Measurements from ENCODE around the gene SLC24A3. TPM values are rescaled to one million over a fixed set of nuclear protein-coding genes. Genes with fewer than 3 reads are reported as not detected.
A peak's percentile ranks its signal among the peaks of the same experiment; 100 is the strongest.

Gene SLC24A3
- total and polyA plus RNA-seq, 2 donors: 12.6 to 20.5 TPM

- Histone ChIP-seq H3K36me3 (ENCODE audit: insufficient read depth) (no peaks in the 10 kb centered on the region), H3K4me3 (ENCODE audit: low read depth, low read length) (no peak overlapping the region), H3K27ac (ENCODE audit: low read depth) (no peak overlapping the region), H3K4me1 (ENCODE audit: insufficient read depth) (no peaks in the 10 kb centered on the region)
- no peak for DNase-seq (ENCODE audit: extremely low spot score)
- WGBS: 85% methylated on average over 3 of the region's 3 CpGs
Observed at GRCh38 chr20:19538556-19538955, 326.1 kb downstream of the SLC24A3 start.

GRCh38 chr20:19539191-19539590 lies 326.7 kb downstream of the SLC24A3 start:
- WGBS: 44% methylated on average over 4 of the region's 4 CpGs
- Histone ChIP-seq H3K36me3 (ENCODE audit: insufficient read depth) (no peaks in the 10 kb centered on the region), H3K4me1 (ENCODE audit: insufficient read depth) (no peaks in the 10 kb centered on the region), H3K4me3 (ENCODE audit: low read depth, low read length) (no peak overlapping the region), H3K27ac (ENCODE audit: low read depth) (no peak overlapping the region)
- DNase-seq (ENCODE audit: extremely low spot score): no peak

- no peak for DNase-seq (ENCODE audit: extremely low spot score)
- no peaks in the 10 kb centered on the region for H3K4me1 ChIP-seq (ENCODE audit: insufficient read depth)
- H3K36me3 ChIP-seq (ENCODE audit: insufficient read depth): no peaks in the 10 kb centered on the region
- no peak overlapping the region for H3K27ac ChIP-seq (ENCODE audit: low read depth)
- no peak overlapping the region for H3K4me3 ChIP-seq (ENCODE audit: low read depth, low read length)
- 57% methylated on average over 7 of the region's 7 CpGs for WGBS
Observed at GRCh38 chr20:19540392-19540791, 327.9 kb downstream of the SLC24A3 start.

DNA sequence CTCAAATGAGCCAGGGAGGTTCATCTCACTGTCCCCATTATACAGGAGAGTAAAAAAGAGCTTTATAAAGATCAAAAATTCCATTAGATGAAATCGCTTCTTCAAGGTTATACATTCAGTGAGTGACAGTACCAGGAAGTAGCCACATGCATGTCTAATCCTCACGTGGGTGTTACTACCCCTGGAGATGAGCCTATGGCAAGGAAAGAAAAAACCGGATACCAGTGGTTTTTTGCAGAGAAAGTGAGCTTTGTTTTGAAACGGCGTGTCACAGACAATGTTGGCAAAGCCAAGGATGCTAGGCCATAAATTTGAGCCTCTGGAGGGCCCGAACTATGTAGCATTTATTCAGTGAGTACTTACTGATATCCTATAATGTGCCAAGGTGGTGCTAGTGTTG lies 330.7 kb downstream of the SLC24A3 start:
- H3K4me3 ChIP-seq (ENCODE audit: low read depth, low read length): no peak overlapping the region
- WGBS: 76% methylated on average over 6 of the region's 6 CpGs

DNA sequence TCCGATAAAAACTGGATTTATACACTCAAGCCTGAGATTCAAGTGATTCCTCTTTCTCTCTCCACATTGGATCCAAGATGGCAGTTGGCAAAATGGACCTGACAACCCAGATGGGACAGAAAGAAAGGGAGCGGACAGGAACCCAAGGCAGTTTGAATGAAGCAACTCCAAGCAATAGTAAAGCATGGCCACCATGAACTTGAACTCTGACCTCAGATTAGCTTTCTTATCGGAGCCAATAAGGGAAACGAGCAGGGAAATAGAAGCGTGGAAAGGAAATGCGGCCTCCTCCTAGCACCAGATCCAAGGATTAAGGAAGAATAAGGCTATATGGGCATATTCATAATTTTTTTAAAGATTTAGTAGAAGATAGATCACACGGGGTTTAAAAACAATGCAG lies 332.2 kb downstream of the SLC24A3 start:
- Histone ChIP-seq H3K4me1 (ENCODE audit: insufficient read depth) (no peaks in the 10 kb centered on the region), H3K36me3 (ENCODE audit: insufficient read depth) (no peaks in the 10 kb centered on the region), H3K27ac (ENCODE audit: low read depth) (no peak overlapping the region), H3K4me3 (ENCODE audit: low read depth, low read length) (no peak overlapping the region)
- 89% methylated on average over 7 of the region's 7 CpGs for WGBS
- no peak for DNase-seq (ENCODE audit: extremely low spot score)

More for the DNA sequence above, 330.7 kb downstream of the SLC24A3 start:
- no peak for DNase-seq (ENCODE audit: extremely low spot score)
- no peaks in the 10 kb centered on the region for H3K36me3 ChIP-seq (ENCODE audit: insufficient read depth)
- no peaks in the 10 kb centered on the region for H3K4me1 ChIP-seq (ENCODE audit: insufficient read depth)
- H3K27ac ChIP-seq (ENCODE audit: low read depth): no peak overlapping the region

GRCh38 chr20:19546648-19547047 lies 334.2 kb downstream of the SLC24A3 start:
- DNase-seq (ENCODE audit: extremely low spot score): no peak
- 95% methylated on average over 2 of the region's 2 CpGs for WGBS
- H3K36me3 ChIP-seq (ENCODE audit: insufficient read depth): no peaks in the 10 kb centered on the region
- H3K4me1 ChIP-seq (ENCODE audit: insufficient read depth): no peaks in the 10 kb centered on the region
- no peak overlapping the region for H3K4me3 ChIP-seq (ENCODE audit: low read depth, low read length)
- no peak overlapping the region for H3K27ac ChIP-seq (ENCODE audit: low read depth)

DNA sequence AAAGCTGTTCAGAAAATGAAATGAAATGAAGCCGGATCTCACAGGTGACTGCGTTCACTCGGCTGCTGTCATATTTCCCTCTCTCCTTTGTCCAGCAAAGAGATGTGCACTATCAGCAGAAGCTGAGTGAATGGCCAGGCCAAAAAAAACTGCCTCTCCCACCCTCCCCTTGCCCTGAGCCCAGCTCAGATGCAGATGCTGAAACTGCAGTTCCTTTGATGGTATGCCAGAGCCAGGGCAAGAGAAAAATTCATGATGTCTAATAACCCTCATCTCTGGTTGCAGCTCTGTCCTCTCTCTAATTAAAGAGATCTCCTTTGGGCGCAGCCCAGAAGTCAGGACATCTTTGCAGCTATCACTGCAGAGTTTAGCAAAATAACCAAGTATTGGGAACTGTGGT lies 335.1 kb downstream of the SLC24A3 start:
- H3K27ac ChIP-seq (ENCODE audit: low read depth): no peak overlapping the region
- DNase-seq (ENCODE audit: extremely low spot score): no peak
- 67% methylated on average over 4 of the region's 4 CpGs for WGBS
- no peaks in the 10 kb centered on the region for H3K4me1 ChIP-seq (ENCODE audit: insufficient read depth)
- H3K36me3 ChIP-seq (ENCODE audit: insufficient read depth): no peaks in the 10 kb centered on the region
- no peak overlapping the region for H3K4me3 ChIP-seq (ENCODE audit: low read depth, low read length)

DNA sequence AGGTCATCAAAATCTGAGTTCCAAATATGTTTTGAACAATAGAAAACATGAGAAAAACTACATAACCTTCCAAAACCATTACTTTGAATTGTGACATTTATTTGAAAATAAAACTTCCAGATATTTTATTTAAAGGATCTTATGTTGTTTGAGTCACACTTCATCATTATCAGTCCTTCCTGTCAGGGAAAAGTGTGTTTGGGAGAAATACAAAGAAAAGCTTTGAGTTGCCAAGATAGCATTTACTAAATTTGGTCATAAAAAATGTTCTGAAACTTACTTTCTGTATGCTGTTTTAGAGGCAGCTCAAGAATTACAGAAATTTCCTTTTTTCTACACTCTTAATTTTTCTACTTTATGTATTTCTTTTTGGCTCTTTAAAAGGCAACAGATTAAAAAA lies 337.5 kb downstream of the SLC24A3 start:
- DNase-seq (ENCODE audit: extremely low spot score): no peak
- Histone ChIP-seq H3K36me3 (ENCODE audit: insufficient read depth) (no peaks in the 10 kb centered on the region), H3K4me3 (ENCODE audit: low read depth, low read length) (no peak overlapping the region), H3K4me1 (ENCODE audit: insufficient read depth) (no peaks in the 10 kb centered on the region), H3K27ac (ENCODE audit: low read depth) (no peak overlapping the region)

- Histone ChIP-seq H3K27ac (ENCODE audit: low read depth) (no peak overlapping the region), H3K4me1 (ENCODE audit: insufficient read depth) (no peaks in the 10 kb centered on the region), H3K4me3 (ENCODE audit: low read depth, low read length) (no peak overlapping the region), H3K36me3 (ENCODE audit: insufficient read depth) (no peaks in the 10 kb centered on the region)
- WGBS: 60% methylated on average over 9 of the region's 9 CpGs
- peak; percentile 61 for DNase-seq (ENCODE audit: extremely low spot score)
Observed at GRCh38 chr20:19552221-19553180, 340.1 kb downstream of the SLC24A3 start.

GRCh38 chr20:19554666-19555065 lies 342.2 kb downstream of the SLC24A3 start:
- Histone ChIP-seq H3K36me3 (ENCODE audit: insufficient read depth) (no peaks in the 10 kb centered on the region), H3K27ac (ENCODE audit: low read depth) (no peak overlapping the region), H3K4me1 (ENCODE audit: insufficient read depth) (no peaks in the 10 kb centered on the region), H3K4me3 (ENCODE audit: low read depth, low read length) (no peak overlapping the region)
- WGBS: 97% methylated on average over 1 of the region's 1 CpG
- no peak for DNase-seq (ENCODE audit: extremely low spot score)

- DNase-seq (ENCODE audit: extremely low spot score): no peak
- Histone ChIP-seq H3K4me3 (ENCODE audit: low read depth, low read length) (no peak overlapping the region), H3K4me1 (ENCODE audit: insufficient read depth) (no peaks in the 10 kb centered on the region), H3K36me3 (ENCODE audit: insufficient read depth) (no peaks in the 10 kb centered on the region), H3K27ac (ENCODE audit: low read depth) (no peak overlapping the region)
Observed at GRCh38 chr20:19555726-19556125, 343.3 kb downstream of the SLC24A3 start.

- Histone ChIP-seq H3K4me1 (ENCODE audit: insufficient read depth) (no peaks in the 10 kb centered on the region), H3K27ac (ENCODE audit: low read depth) (no peak overlapping the region), H3K36me3 (ENCODE audit: insufficient read depth) (no peaks in the 10 kb centered on the region), H3K4me3 (ENCODE audit: low read depth, low read length) (no peak overlapping the region)
- 83% methylated on average over 1 of the region's 1 CpG for WGBS
- no peak for DNase-seq (ENCODE audit: extremely low spot score)
Observed at GRCh38 chr20:19557291-19557690, 344.8 kb downstream of the SLC24A3 start.

DNA sequence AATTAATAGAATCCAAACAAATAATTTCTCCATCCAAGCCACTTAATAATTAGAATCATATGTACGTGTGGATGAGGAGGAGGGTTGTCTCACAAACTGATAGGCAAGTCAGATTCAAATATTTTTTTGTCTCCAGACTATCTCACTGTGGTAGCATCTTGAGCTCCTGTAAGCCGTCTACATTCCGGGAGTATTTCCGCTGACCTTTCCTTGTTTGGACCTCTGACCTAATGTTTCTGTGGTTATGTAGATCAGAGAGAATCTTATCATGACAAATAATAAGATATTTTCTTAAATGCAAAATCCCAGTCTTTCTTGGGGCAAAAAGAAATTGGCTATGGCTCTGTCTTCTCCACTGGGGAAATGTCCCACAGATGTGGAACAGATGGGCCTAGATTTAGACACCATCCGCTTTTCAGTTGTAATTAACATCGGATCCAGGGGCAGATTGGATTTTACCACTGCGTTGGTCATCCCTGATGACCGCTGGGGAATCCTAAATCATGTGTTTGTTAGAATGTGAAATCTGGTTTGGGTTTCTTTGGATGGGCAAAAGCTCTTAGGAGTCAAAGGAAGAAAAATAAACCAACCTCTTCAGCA lies 348.5 kb downstream of the SLC24A3 start:
- no peaks in the 10 kb centered on the region for H3K36me3 ChIP-seq (ENCODE audit: insufficient read depth)
- no peak overlapping the region for H3K27ac ChIP-seq (ENCODE audit: low read depth)
- 70% methylated on average over 8 of the region's 8 CpGs for WGBS
- no peak for DNase-seq (ENCODE audit: extremely low spot score)
- no peaks in the 10 kb centered on the region for H3K4me1 ChIP-seq (ENCODE audit: insufficient read depth)
- H3K4me3 ChIP-seq (ENCODE audit: low read depth, low read length): no peak overlapping the region

DNA sequence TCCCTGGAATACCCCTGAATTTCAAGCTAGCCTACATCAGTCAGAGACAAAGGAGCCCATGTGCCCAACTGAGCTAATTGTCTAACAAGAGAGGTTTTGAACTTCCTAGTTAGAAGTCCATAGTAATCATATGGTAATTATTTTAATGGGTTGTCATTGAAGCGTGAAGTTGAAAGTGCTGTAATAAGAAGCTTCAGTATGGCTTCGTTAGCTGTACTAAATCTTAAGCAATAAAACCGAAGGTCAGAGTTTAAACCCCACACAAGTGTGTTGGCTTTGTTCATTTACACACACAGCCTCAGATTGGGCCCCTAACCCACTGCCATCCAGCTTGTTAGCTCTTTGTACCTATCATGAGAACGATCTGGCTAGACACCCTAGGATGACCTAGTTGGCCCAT lies 350.0 kb downstream of the SLC24A3 start:
- Histone ChIP-seq H3K36me3 (ENCODE audit: insufficient read depth) (no peaks in the 10 kb centered on the region), H3K27ac (ENCODE audit: low read depth) (no peak overlapping the region), H3K4me1 (ENCODE audit: insufficient read depth) (no peaks in the 10 kb centered on the region), H3K4me3 (ENCODE audit: low read depth, low read length) (no peak overlapping the region)
- no peak for DNase-seq (ENCODE audit: extremely low spot score)
- WGBS: 82% methylated on average over 4 of the region's 4 CpGs

Data from urinary bladder (tissue), 4 donors.